HepG2 (cell line): ENCODE results near the gene SH3PXD2A. TPM values are rescaled to one million over a fixed set of nuclear protein-coding genes. Genes with fewer than 3 reads are reported as not detected.

Experiments used
- DDIT3 ChIP-seq: sonication (generic); formaldehyde crosslinking; IDR thresholded peaks from 2 replicates; pipeline ENCODE4 v1.4.0; 2020; ENCODE audit warnings: mild to moderate bottlenecking, missing genetic modification reagents
- DPF2 ChIP-seq: sonication (generic); formaldehyde crosslinking; IDR thresholded peaks from 2 replicates; pipeline ENCODE4 v1.4.0; 2020; ENCODE audit warnings: mild to moderate bottlenecking, low read depth, missing genetic modification reagents, borderline replicate concordance
- GTF3A ChIP-seq: sonication (generic); formaldehyde crosslinking; conservative IDR thresholded peaks from 2 replicates; pipeline ENCODE4 v1.4.0; 2020; ENCODE audit warnings: mild to moderate bottlenecking, missing genetic modification reagents
- HBP1 ChIP-seq: IDR thresholded peaks from 2 replicates; pipeline ENCODE4 v1.6.1; 2016; ENCODE audit warnings: low read depth, control low read depth
- HNRNPL ChIP-seq: fragments of 200-400 bp; formaldehyde crosslinking; IDR thresholded peaks from 2 replicates; pipeline ENCODE4 v1.6.1; 2017; ENCODE audit warnings: mild to moderate bottlenecking, low read depth, low read length
- KDM6A ChIP-seq: IDR thresholded peaks from 2 replicates; pipeline ENCODE4 v1.6.1; 2016; ENCODE audit warnings: low read depth
- MEF2D ChIP-seq: sonication (generic); formaldehyde crosslinking; IDR thresholded peaks from 2 replicates; pipeline ENCODE4 v1.5.1; 2020; ENCODE audit warnings: mild to moderate bottlenecking, missing genetic modification reagents
- MLXIP ChIP-seq: sonication (generic); formaldehyde crosslinking; IDR thresholded peaks from 2 replicates; pipeline ENCODE4 v1.9.0; 2021; ENCODE audit warnings: missing genetic modification reagents, borderline replicate concordance
- THAP11 ChIP-seq: IDR thresholded peaks from 2 replicates; pipeline ENCODE4 v1.6.1; 2016; ENCODE audit warnings: missing biosample characterization, missing genetic modification reagents
- ZBTB1 ChIP-seq: sonication (generic); formaldehyde crosslinking; IDR thresholded peaks from 2 replicates; pipeline ENCODE4 v1.4.0; 2020; ENCODE audit warnings: missing genetic modification reagents, borderline replicate concordance
- ZBTB7B ChIP-seq: sonication (generic); formaldehyde crosslinking; IDR thresholded peaks from 2 replicates; pipeline ENCODE4 v1.4.0; 2020; ENCODE audit warnings: missing genetic modification reagents
- ZNF326 ChIP-seq: sonication (generic); formaldehyde crosslinking; IDR thresholded peaks from 2 replicates; pipeline ENCODE4 v1.4.0; 2020; ENCODE audit warnings: missing genetic modification reagents, borderline replicate concordance
- polyA plus RNA-seq, 8 experiments: library from polyadenylated mRNA; depleted of rRNA in 3 of 8; stranded (reverse) in 7 of 8; unstranded in 1 of 8; fragments of >200 nt; fragmentation: Illumina TruSeq in 4 of 8; extraction: Trizol in 4 of 8; gene quantifications; 2 replicates each; pipeline versions ENCODE4 v1.2.1 to v1.2.3, GENCODE V29; 2011 to 2016; ENCODE audit warnings: low read depth in 4 of 8, missing spikeins in 1 of 8, mixed read lengths in 1 of 8; ENCODE audit not compliant: insufficient read depth in 1 of 8
- total RNA-seq, 5 experiments: library from RNA; depleted of rRNA; stranded (reverse); fragments of >200 nt; fragmentation: Illumina TruSeq; extraction: Trizol; gene quantifications; 2 replicates each; pipeline ENCODE4 v1.2.3, GENCODE V29; 2016; ENCODE audit warnings: low read depth in 1 of 5
- TF ChIP-seq, protein P1 (sequence below): sonication (generic); formaldehyde crosslinking; IDR thresholded peaks from 2 replicates; pipeline ENCODE4; 2020; ENCODE audit warnings: missing genetic modification reagents, mild to moderate bottlenecking, borderline replicate concordance
- TF ChIP-seq, protein P2 (sequence below): IDR thresholded peaks from 2 replicates; pipeline ENCODE4 v1.6.1; 2016; ENCODE audit warnings: mild to moderate bottlenecking
- TF ChIP-seq, protein P3 (sequence below): sonication (generic); formaldehyde crosslinking; IDR thresholded peaks from 2 replicates; pipeline ENCODE4 v1.4.0; 2020; ENCODE audit warnings: missing genetic modification reagents, borderline replicate concordance
- TF ChIP-seq, protein P4 (sequence below): sonication (generic); formaldehyde crosslinking; IDR thresholded peaks from 2 replicates; pipeline ENCODE4 v1.4.0; 2020; ENCODE audit warnings: missing genetic modification reagents

SH3PXD2A gene
- total and polyA plus RNA-seq, 2 of the 13 experiments (the other 11 are each of a cell fraction or from before 2014, with no cell fraction given), result 11.1 to 11.3 TPM

- no peak for TF ChIP-seq DDIT3
- TF ChIP-seq, protein P1, sequence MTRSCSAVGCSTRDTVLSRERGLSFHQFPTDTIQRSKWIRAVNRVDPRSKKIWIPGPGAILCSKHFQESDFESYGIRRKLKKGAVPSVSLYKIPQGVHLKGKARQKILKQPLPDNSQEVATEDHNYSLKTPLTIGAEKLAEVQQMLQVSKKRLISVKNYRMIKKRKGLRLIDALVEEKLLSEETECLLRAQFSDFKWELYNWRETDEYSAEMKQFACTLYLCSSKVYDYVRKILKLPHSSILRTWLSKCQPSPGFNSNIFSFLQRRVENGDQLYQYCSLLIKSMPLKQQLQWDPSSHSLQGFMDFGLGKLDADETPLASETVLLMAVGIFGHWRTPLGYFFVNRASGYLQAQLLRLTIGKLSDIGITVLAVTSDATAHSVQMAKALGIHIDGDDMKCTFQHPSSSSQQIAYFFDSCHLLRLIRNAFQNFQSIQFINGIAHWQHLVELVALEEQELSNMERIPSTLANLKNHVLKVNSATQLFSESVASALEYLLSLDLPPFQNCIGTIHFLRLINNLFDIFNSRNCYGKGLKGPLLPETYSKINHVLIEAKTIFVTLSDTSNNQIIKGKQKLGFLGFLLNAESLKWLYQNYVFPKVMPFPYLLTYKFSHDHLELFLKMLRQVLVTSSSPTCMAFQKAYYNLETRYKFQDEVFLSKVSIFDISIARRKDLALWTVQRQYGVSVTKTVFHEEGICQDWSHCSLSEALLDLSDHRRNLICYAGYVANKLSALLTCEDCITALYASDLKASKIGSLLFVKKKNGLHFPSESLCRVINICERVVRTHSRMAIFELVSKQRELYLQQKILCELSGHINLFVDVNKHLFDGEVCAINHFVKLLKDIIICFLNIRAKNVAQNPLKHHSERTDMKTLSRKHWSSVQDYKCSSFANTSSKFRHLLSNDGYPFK (CRISPR knock-in tag), result no peak
- TF ChIP-seq HNRNPL, result no peak
- TF ChIP-seq, protein P2, sequence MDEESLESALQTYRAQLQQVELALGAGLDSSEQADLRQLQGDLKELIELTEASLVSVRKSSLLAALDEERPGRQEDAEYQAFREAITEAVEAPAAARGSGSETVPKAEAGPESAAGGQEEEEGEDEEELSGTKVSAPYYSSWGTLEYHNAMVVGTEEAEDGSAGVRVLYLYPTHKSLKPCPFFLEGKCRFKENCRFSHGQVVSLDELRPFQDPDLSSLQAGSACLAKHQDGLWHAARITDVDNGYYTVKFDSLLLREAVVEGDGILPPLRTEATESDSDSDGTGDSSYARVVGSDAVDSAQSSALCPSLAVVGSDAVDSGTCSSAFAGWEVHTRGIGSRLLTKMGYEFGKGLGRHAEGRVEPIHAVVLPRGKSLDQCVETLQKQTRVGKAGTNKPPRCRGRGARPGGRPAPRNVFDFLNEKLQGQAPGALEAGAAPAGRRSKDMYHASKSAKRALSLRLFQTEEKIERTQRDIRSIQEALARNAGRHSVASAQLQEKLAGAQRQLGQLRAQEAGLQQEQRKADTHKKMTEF (CRISPR knock-in tag), result no peak
- TF ChIP-seq, protein P3, sequence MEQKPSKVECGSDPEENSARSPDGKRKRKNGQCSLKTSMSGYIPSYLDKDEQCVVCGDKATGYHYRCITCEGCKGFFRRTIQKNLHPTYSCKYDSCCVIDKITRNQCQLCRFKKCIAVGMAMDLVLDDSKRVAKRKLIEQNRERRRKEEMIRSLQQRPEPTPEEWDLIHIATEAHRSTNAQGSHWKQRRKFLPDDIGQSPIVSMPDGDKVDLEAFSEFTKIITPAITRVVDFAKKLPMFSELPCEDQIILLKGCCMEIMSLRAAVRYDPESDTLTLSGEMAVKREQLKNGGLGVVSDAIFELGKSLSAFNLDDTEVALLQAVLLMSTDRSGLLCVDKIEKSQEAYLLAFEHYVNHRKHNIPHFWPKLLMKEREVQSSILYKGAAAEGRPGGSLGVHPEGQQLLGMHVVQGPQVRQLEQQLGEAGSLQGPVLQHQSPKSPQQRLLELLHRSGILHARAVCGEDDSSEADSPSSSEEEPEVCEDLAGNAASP (CRISPR knock-in tag), result no peak
- no peak for TF ChIP-seq GTF3A
- no peak for TF ChIP-seq ZBTB7B (CRISPR knock-in tag)
- no peak for TF ChIP-seq MEF2D
- TF ChIP-seq MLXIP, result no peak
- no peak for TF ChIP-seq ZNF326
- no peak for TF ChIP-seq DPF2 (CRISPR knock-in tag)
- TF ChIP-seq KDM6A (CRISPR knock-in tag), result no peak
- TF ChIP-seq, protein P4, sequence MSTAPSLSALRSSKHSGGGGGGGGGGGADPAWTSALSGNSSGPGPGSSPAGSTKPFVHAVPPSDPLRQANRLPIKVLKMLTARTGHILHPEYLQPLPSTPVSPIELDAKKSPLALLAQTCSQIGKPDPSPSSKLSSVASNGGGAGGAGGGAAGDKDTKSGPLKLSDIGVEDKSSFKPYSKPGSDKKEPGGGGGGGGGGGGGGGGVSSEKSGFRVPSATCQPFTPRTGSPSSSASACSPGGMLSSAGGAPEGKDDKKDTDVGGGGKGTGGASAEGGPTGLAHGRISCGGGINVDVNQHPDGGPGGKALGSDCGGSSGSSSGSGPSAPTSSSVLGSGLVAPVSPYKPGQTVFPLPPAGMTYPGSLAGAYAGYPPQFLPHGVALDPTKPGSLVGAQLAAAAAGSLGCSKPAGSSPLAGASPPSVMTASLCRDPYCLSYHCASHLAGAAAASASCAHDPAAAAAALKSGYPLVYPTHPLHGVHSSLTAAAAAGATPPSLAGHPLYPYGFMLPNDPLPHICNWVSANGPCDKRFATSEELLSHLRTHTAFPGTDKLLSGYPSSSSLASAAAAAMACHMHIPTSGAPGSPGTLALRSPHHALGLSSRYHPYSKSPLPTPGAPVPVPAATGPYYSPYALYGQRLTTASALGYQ (CRISPR knock-in tag), result no peak
- TF ChIP-seq ZBTB1 (CRISPR knock-in tag), result no peak
- no peak for TF ChIP-seq HBP1 (CRISPR knock-in tag)
- no peak for TF ChIP-seq THAP11 (CRISPR knock-in tag)
Measured at GRCh38 chr10:103602852-103603155, 252.6 kb downstream of the SH3PXD2A start (continued).
